Epithelial cell of esophagus (primary cell): Measurements from ENCODE around the gene ALK.
"Not testable (repeated sequence)": the region's sequence is repeated elsewhere in the genome, so short reads cannot be mapped to it uniquely, and the experiment has no call there.

Experiments
- DNase-seq: peaks from one replicate; pipeline ENCODE4 v3.0.0; 2010; ENCODE audit warnings: low read depth
- H3K4me3 ChIP-seq: 2 replicates; pipeline ENCODE4 v1.5.1; 2011; ENCODE audit warnings: mild to moderate bottlenecking, low read length, control low read depth
- TF ChIP-seq, protein P1 (sequence below): IDR thresholded peaks from 2 replicates; pipeline ENCODE4 v1.5.1; 2011; ENCODE audit warnings: low read depth, mild to moderate bottlenecking, low read length, control low read depth, inconsistent platforms; ENCODE audit not compliant: insufficient read depth; ENCODE audit errors: missing control alignments

Gene ALK

DNA sequence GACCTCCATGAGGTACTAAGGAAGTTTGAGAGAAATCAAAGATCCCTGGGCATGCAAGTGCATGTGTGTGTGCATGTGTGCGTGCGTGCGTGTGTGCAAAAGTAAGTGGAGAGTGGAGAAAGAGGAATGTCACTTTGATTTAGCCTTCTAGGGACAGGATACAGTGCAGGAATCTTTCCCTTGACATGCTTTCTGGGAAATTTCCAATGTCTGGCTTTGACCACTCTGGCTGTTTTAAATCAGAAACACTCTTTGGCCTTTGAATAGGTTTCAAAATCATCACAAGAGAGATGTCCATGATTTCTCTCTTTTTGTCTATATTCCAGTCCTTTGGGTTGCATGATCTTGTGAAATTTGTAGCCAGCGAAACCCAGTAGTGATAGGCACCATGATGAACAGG is 162.0 kb downstream of the ALK start:
- no peak for DNase-seq
- TF ChIP-seq, protein P1, sequence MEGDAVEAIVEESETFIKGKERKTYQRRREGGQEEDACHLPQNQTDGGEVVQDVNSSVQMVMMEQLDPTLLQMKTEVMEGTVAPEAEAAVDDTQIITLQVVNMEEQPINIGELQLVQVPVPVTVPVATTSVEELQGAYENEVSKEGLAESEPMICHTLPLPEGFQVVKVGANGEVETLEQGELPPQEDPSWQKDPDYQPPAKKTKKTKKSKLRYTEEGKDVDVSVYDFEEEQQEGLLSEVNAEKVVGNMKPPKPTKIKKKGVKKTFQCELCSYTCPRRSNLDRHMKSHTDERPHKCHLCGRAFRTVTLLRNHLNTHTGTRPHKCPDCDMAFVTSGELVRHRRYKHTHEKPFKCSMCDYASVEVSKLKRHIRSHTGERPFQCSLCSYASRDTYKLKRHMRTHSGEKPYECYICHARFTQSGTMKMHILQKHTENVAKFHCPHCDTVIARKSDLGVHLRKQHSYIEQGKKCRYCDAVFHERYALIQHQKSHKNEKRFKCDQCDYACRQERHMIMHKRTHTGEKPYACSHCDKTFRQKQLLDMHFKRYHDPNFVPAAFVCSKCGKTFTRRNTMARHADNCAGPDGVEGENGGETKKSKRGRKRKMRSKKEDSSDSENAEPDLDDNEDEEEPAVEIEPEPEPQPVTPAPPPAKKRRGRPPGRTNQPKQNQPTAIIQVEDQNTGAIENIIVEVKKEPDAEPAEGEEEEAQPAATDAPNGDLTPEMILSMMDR, result no peak
- no peak overlapping the region for H3K4me3 ChIP-seq

GRCh38 chr2:29755829-29756228 is 165.6 kb downstream of the ALK start:
- H3K4me3 ChIP-seq, result no peak overlapping the region
- TF ChIP-seq, protein P1, result no peak
- no peak for DNase-seq

DNA sequence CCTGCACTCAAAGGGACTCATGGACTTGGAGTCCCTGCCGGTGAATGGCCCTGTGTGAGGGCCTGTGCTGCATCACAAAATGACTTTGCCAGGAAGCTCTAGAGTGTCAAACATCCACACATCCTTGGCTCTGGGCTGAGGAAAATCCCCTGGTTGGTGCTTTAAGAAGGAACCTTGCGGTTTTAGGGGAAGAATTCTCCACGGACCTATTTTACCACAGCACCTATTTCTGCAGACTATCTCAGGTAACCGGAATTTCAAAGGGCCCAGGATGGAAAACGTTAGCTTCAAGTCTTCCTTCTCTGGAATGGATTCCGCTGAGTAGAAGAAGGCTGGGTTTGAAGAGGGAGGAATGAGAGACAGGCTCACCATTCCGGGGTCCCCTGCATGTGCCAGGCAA is 166.2 kb downstream of the ALK start:
- TF ChIP-seq, protein P1, result no peak

DNA sequence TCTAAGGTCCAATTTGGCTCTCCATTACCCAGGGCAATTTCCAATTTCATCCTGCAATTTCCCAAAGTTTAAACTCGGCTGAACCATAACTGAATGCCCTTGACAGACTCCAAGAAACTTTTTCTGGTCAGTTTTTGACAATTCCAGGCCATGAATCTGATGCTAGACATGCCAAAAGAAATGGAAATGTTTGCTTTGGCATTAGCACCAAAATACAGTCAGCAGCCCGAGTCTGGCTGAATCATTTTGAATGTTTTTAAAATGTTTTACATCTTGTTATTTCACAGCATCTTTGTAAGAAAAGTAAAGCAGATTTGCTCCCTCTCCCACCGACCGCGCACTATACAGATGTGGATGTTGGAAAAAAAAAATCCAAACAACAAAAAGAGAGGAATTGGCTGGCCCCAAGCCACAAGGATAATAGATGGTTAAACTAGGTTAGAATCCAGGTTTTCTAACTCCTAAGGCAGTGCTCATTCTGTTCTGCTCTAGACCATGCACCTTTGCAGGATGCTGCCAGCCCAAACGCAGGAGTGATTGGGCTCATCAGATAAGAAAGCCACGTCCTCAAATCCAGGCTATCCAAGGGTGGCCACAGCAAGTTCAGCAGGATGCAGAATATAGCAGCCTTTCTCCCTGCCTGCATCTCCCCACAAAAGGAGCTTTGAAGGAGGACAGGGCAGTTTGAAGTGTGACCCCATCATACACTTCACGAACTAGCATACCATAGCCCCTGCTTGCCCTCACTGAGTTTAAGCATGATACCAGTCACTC is 167.5 kb downstream of the ALK start:
- DNase-seq, result no peak
- TF ChIP-seq, protein P1, result no peak
- no peak overlapping the region for H3K4me3 ChIP-seq

More for the DNA sequence above, 166.2 kb downstream of the ALK start:
- DNase-seq, result no peak
- H3K4me3 ChIP-seq, result no peak overlapping the region

- TF ChIP-seq, protein P1, result no peak
- H3K4me3 ChIP-seq, result no peak overlapping the region
- no peak for DNase-seq
These were observed 170.0 kb downstream of the ALK start for GRCh38 chr2:29751390-29751789.

DNA sequence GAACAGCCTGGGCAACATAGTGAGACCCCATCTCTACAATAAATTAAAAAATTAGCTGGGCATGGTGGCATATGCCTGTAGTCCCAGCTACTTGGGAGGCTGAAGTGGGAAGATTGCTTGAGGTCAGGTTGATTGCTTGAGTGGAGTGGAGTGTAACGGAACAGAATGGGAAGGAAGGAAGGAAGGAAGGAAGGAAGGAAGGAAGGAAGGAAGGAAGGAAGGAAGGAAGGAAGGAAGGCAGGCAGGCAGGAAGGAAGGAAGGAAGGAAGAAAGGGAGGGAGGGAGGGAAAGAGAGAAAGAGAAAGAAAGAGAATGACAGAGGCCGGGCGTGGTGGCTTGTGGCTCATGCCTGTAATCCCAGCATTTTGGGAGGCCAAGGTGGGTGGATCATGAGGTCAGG is 170.9 kb downstream of the ALK start:
- not testable (repeated sequence) for H3K4me3 ChIP-seq, DNase-seq

GRCh38 chr2:29749843-29750242 is 171.5 kb downstream of the ALK start:
- DNase-seq, result peak; percentile 60
- no peak overlapping the region for H3K4me3 ChIP-seq
- TF ChIP-seq, protein P1, result no peak
